GM12801 (cell line): ENCODE measurements around the gene CST3.

Experiments
- CTCF ChIP-seq: IDR thresholded peaks from one replicate; pipeline ENCODE4 v1.5.1; 2011; ENCODE audit warnings: control low read depth; ENCODE audit not compliant: insufficient read length; ENCODE audit errors: extremely low read depth

The CST3 gene

GRCh38 chr20:23607497-23608245, 30.1 kb downstream of the CST3 start:
- no peak for TF ChIP-seq CTCF

- TF ChIP-seq CTCF, result peak; percentile 39
Observed at GRCh38 chr20:23606652-23607049, 31.1 kb downstream of the CST3 start.

- TF ChIP-seq CTCF, result no peak
Observed at GRCh38 chr20:23605867-23606651, 31.7 kb downstream of the CST3 start, which contains the start of gene CST9. Gene CST9, minus strand, starts transcription at chr20:23605917. Its CDS starts 53 bp downstream, at chr20:23605864.

- TF ChIP-seq CTCF, result no peak
Observed at GRCh38 chr20:23604306-23604705, 33.4 kb downstream of the CST3 start.

- TF ChIP-seq CTCF, result no peak
Observed at GRCh38 chr20:23603321-23603720, 34.4 kb downstream of the CST3 start.

- no peak for TF ChIP-seq CTCF
Observed at GRCh38 chr20:23602699-23603098, 35.1 kb downstream of the CST3 start.

- TF ChIP-seq CTCF, result no peak
Observed at GRCh38 chr20:23602241-23602640, 35.5 kb downstream of the CST3 start.
